ENCODE data around the gene PREX1. TPM values are rescaled to one million over a fixed set of nuclear protein-coding genes. Genes with fewer than 3 reads are reported as not detected.

The PREX1 gene
- total RNA-seq, 1 experiment from 2014 or later: 9.5 TPM

GRCh38 chr20:48808382-48809034 is 19.3 kb downstream of the PREX1 start:
- H3K27ac Mint-ChIP-seq (ENCODE audit: unreplicated experiment): no peak overlapping the region
- no peaks in the 10 kb centered on the region for H3K4me1 Mint-ChIP-seq (ENCODE audit: low read depth, unreplicated experiment)
- TF ChIP-seq CTCF (IDR thresholded peaks at IDR 0.05; ENCODE audit: insufficient read depth in 1 of 2, low read depth in 1 of 2, low read length in 1 of 2, severe bottlenecking in 1 of 2, unreplicated experiment in 1 of 2): no peak
- POLR2A ChIA-PET: no interaction called here
- H3K4me3 ChIP-seq (ENCODE audit: low read depth, low read length): no peak overlapping the region
- no peaks in the 10 kb centered on the region for H3K36me3 Mint-ChIP-seq (ENCODE audit: insufficient read depth, unreplicated experiment)
- H3K9me3 ChIP-seq: peaks cover 17% of the 10 kb centered on the region
- no peaks in the 10 kb centered on the region for H3K27me3 Mint-ChIP-seq (ENCODE audit: insufficient read depth, unreplicated experiment)
- BruUV-seq (replicated peaks): no TSS peak
- H3K4me1 ChIP-seq: peaks cover 5% of the 10 kb centered on the region
- intact Hi-C loops (cut with micrococcal nuclease; ENCODE audit: unreplicated experiment): no loop called here
- CTCF ChIA-PET: no interaction called here
- H3K4me3 Mint-ChIP-seq (ENCODE audit: unreplicated experiment): no peak overlapping the region
- H3K27me3 ChIP-seq (replicated peaks; ENCODE audit: control insufficient read depth, insufficient read depth, low read length): no peaks in the 10 kb centered on the region
- H3K36me3 ChIP-seq (ENCODE audit: control insufficient read depth, insufficient read depth, low read length): no peaks in the 10 kb centered on the region
- peaks cover 13% of the 10 kb centered on the region for H3K9me3 Mint-ChIP-seq (ENCODE audit: unreplicated experiment)
- no peak for DNase-seq

- Histone ChIP-seq H3K4me1 (peaks cover 5% of the 10 kb centered on the region), H3K9me3 (peaks cover 17% of the 10 kb centered on the region), H3K36me3 (ENCODE audit: control insufficient read depth, insufficient read depth, low read length) (no peaks in the 10 kb centered on the region), H3K4me3 (ENCODE audit: low read depth, low read length) (no peak overlapping the region), H3K27me3 (replicated peaks; ENCODE audit: control insufficient read depth, insufficient read depth, low read length) (no peaks in the 10 kb centered on the region)
- no TSS peak for BruUV-seq (replicated peaks)
- Mint-ChIP-seq H3K4me1 (ENCODE audit: low read depth, unreplicated experiment) (no peaks in the 10 kb centered on the region), H3K36me3 (ENCODE audit: insufficient read depth, unreplicated experiment) (no peaks in the 10 kb centered on the region), H3K9me3 (ENCODE audit: unreplicated experiment) (peaks cover 13% of the 10 kb centered on the region), H3K27me3 (ENCODE audit: insufficient read depth, unreplicated experiment) (no peaks in the 10 kb centered on the region), H3K27ac (ENCODE audit: unreplicated experiment) (no peak overlapping the region), H3K4me3 (ENCODE audit: unreplicated experiment) (no peak overlapping the region)
- TF ChIP-seq CTCF (IDR thresholded peaks at IDR 0.05; ENCODE audit: insufficient read depth in 1 of 2, low read depth in 1 of 2, low read length in 1 of 2, severe bottlenecking in 1 of 2, unreplicated experiment in 1 of 2): no peak
- no peak for DNase-seq
- POLR2A ChIA-PET: no interaction called here
- intact Hi-C loops (cut with micrococcal nuclease; ENCODE audit: unreplicated experiment): no loop called here
- CTCF ChIA-PET: no interaction called here
Measured at GRCh38 chr20:48807586-48808381, 20.0 kb downstream of the PREX1 start.

GRCh38 chr20:48807051-48807450 is 20.7 kb downstream of the PREX1 start:
- Mint-ChIP-seq H3K27ac (ENCODE audit: unreplicated experiment) (no peak overlapping the region), H3K4me3 (ENCODE audit: unreplicated experiment) (no peak overlapping the region), H3K36me3 (ENCODE audit: insufficient read depth, unreplicated experiment) (no peaks in the 10 kb centered on the region), H3K4me1 (ENCODE audit: low read depth, unreplicated experiment) (no peaks in the 10 kb centered on the region), H3K9me3 (ENCODE audit: unreplicated experiment) (peaks cover 13% of the 10 kb centered on the region), H3K27me3 (ENCODE audit: insufficient read depth, unreplicated experiment) (peaks cover 3% of the 10 kb centered on the region)
- Histone ChIP-seq H3K4me3 (ENCODE audit: low read depth, low read length) (no peak overlapping the region), H3K36me3 (ENCODE audit: control insufficient read depth, insufficient read depth, low read length) (no peaks in the 10 kb centered on the region), H3K9me3 (peaks cover 17% of the 10 kb centered on the region), H3K27me3 (replicated peaks; ENCODE audit: control insufficient read depth, insufficient read depth, low read length) (no peaks in the 10 kb centered on the region), H3K4me1 (peaks cover 5% of the 10 kb centered on the region)
- DNase-seq: no peak
- BruUV-seq (replicated peaks): no TSS peak
- ChIA-PET POLR2A (no interaction called here), CTCF (interaction anchor here (0.5 kb wide), 1 partner anchor 156 kb away, joined by 3 read pairs; no protein-coding TSS in a partner anchor)
- intact Hi-C loops (cut with micrococcal nuclease; ENCODE audit: unreplicated experiment): no loop called here
- TF ChIP-seq CTCF (IDR thresholded peaks at IDR 0.05; ENCODE audit: insufficient read depth in 1 of 2, low read depth in 1 of 2, low read length in 1 of 2, severe bottlenecking in 1 of 2, unreplicated experiment in 1 of 2): no peak

Measured in Caco-2 (cell line).